ENCODE data around the gene MATN4. TPM values are rescaled to one million over a fixed set of nuclear protein-coding genes. Genes with fewer than 3 reads are reported as not detected.

The MATN4 gene
- under 1 TPM; 0.20 to 0.46 TPM for total RNA-seq
- 0.50 TPM for polyA plus RNA-seq (2013, experiment 1 of 2)
- 0.17 TPM for polyA plus RNA-seq (2013, experiment 2 of 2)
- long read RNA-seq, experiment 1, result 0 reads
- long read RNA-seq, experiment 2, partial matches to known transcripts, result 2 of 2 reads
- long read RNA-seq, experiment 2, other reads (novel, unspliced or antisense), result 0 of 2 reads
- long read RNA-seq, experiment 3, result 0 reads
- long read RNA-seq, experiment 4, result 0 reads

DNA sequence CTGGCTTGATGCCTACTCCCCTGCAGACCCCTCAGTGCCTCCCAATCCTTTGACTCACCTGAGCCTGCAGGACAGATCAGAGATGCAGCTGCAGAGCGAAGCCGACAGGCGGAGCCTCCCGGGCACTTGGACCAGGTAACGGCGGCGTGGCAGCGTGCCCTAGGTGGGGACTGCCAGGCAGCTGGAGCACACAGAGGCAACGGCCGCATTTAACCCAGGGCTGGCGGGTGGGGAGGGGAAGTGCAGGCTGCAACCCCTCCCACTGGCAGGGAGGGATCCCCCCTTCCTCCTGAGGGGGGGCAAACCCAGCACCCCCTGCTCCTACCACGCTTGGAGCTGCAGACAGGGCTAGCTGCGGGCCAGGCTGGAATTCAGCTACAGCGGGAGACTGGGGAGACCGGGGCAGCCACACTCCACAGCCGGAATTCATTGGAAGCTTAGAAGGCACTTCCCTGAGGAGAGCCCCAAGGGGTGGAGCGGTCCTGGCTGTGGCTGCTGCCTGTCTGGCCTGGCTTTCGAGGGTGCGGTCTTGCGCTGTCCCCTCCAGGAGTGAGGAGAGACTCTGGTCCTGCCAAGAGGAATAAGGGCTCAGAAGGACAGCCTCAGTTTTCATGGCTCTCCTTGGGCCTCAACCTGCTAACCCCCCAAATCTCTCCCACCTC lies at the start of gene MATN4:
Gene MATN4 (minus strand): TSS at position 183 of the 662 bp plus-strand sequence. CDS start 2,717 bp downstream, outside the sequence.
- Mint-ChIP-seq H3K36me3 (ENCODE audit: low read depth) (no peaks in the 10 kb centered on the region), H3K27me3 (ENCODE audit: insufficient read depth) (peaks cover 53% of the 10 kb centered on the region), H3K9me3 (no peaks in the 10 kb centered on the region), H3K4me3 (no peak within 1 kb of the TSS), H3K4me1 (peaks cover 5% of the 10 kb centered on the region), H3K27ac (no peak within 1 kb of the TSS)
- Histone ChIP-seq H3K9me3 (ENCODE audit: control insufficient read depth, low read length) (no peaks in the 10 kb centered on the region), H3K4me1 (ENCODE audit: control insufficient read depth, insufficient read depth, low read length) (no peaks in the 10 kb centered on the region), H3K36me3 (ENCODE audit: control insufficient read depth, insufficient read depth, low read length) (no peaks in the 10 kb centered on the region), H3K9ac (ENCODE audit: extremely low read depth, low read length, poor library complexity, severe bottlenecking) (no peak within 1 kb of the TSS), H3K27ac (ENCODE audit: low read depth, low read length) (no peak within 1 kb of the TSS), H3K4me3 (ENCODE audit: low read length) (no peak within 1 kb of the TSS), H3K27me3 (ENCODE audit: control insufficient read depth, insufficient read depth, low read length, poor library complexity, severe bottlenecking) (no peaks in the 10 kb centered on the region)
- 89 to 92% methylated on average over 15 to 20 of the region's 20 CpGs for WGBS, 2 experiments (ENCODE audit: insufficient coverage in 1 of 2, insufficient read length in 1 of 2)
- DNase-seq, result peak; percentile 76
- TF ChIP-seq, protein P1, sequence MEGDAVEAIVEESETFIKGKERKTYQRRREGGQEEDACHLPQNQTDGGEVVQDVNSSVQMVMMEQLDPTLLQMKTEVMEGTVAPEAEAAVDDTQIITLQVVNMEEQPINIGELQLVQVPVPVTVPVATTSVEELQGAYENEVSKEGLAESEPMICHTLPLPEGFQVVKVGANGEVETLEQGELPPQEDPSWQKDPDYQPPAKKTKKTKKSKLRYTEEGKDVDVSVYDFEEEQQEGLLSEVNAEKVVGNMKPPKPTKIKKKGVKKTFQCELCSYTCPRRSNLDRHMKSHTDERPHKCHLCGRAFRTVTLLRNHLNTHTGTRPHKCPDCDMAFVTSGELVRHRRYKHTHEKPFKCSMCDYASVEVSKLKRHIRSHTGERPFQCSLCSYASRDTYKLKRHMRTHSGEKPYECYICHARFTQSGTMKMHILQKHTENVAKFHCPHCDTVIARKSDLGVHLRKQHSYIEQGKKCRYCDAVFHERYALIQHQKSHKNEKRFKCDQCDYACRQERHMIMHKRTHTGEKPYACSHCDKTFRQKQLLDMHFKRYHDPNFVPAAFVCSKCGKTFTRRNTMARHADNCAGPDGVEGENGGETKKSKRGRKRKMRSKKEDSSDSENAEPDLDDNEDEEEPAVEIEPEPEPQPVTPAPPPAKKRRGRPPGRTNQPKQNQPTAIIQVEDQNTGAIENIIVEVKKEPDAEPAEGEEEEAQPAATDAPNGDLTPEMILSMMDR (conservative IDR thresholded peaks at IDR 0.05), result peak; percentile 33

GRCh38 chr20:45355209-45356084 lies 47.3 kb upstream of the MATN4 start:
- Histone ChIP-seq H3K4me3 (ENCODE audit: low read length) (no peak overlapping the region), H3K27ac (ENCODE audit: low read depth, low read length) (no peak overlapping the region), H3K9ac (ENCODE audit: extremely low read depth, low read length, poor library complexity, severe bottlenecking) (no peak overlapping the region), H3K9me3 (ENCODE audit: control insufficient read depth, low read length) (no peaks in the 10 kb centered on the region), H3K36me3 (ENCODE audit: control insufficient read depth, insufficient read depth, low read length) (no peaks in the 10 kb centered on the region), H3K4me1 (ENCODE audit: control insufficient read depth, insufficient read depth, low read length) (peaks cover 2% of the 10 kb centered on the region), H3K27me3 (ENCODE audit: control insufficient read depth, insufficient read depth, low read length, poor library complexity, severe bottlenecking) (no peaks in the 10 kb centered on the region)
- no peak for DNase-seq
- peaks cover 17% of the 10 kb centered on the region for H3K4me1 Mint-ChIP-seq
- WGBS, 2 experiments (ENCODE audit: insufficient coverage in 1 of 2, insufficient read length in 1 of 2), result 65 to 73% methylated on average over 3 of the region's 5 CpGs
- no peaks in the 10 kb centered on the region for H3K36me3 Mint-ChIP-seq (ENCODE audit: low read depth)
- H3K27me3 Mint-ChIP-seq (ENCODE audit: insufficient read depth), result no peaks in the 10 kb centered on the region
- no peak overlapping the region for H3K4me3 Mint-ChIP-seq
- TF ChIP-seq, protein P1 (conservative IDR thresholded peaks at IDR 0.05), result no peak
- H3K27ac Mint-ChIP-seq, result no peak overlapping the region
- no peaks in the 10 kb centered on the region for H3K9me3 Mint-ChIP-seq

- Histone ChIP-seq H3K4me1 (ENCODE audit: control insufficient read depth, insufficient read depth, low read length) (peaks cover 2% of the 10 kb centered on the region), H3K27me3 (ENCODE audit: control insufficient read depth, insufficient read depth, low read length, poor library complexity, severe bottlenecking) (no peaks in the 10 kb centered on the region), H3K27ac (ENCODE audit: low read depth, low read length) (no peak overlapping the region), H3K9ac (ENCODE audit: extremely low read depth, low read length, poor library complexity, severe bottlenecking) (no peak overlapping the region), H3K4me3 (ENCODE audit: low read length) (no peak overlapping the region), H3K9me3 (ENCODE audit: control insufficient read depth, low read length) (no peaks in the 10 kb centered on the region), H3K36me3 (ENCODE audit: control insufficient read depth, insufficient read depth, low read length) (no peaks in the 10 kb centered on the region)
- Mint-ChIP-seq H3K27ac (no peak overlapping the region), H3K27me3 (ENCODE audit: insufficient read depth) (no peaks in the 10 kb centered on the region), H3K36me3 (ENCODE audit: low read depth) (no peaks in the 10 kb centered on the region), H3K9me3 (no peaks in the 10 kb centered on the region), H3K4me3 (no peak overlapping the region), H3K4me1 (peaks cover 19% of the 10 kb centered on the region)
- TF ChIP-seq, protein P1 (conservative IDR thresholded peaks at IDR 0.05), result no peak
- WGBS, 2 experiments (ENCODE audit: insufficient coverage in 1 of 2, insufficient read length in 1 of 2), result 86 to 89% methylated on average over 9 of the region's 9 CpGs
- DNase-seq, result no peak
Measured at GRCh38 chr20:45354423-45355208, 46.5 kb upstream of the MATN4 start.

All from endodermal cell (in vitro differentiated cells).